Prostate gland (tissue), 1 donor: ENCODE data around the gene LRRN4.

Experiments
- POLR2A ChIP-seq: fragments of 450-650 bp; IDR thresholded peaks from one replicate; pipeline ENCODE4 v1.6.1; 2016; ENCODE audit warnings: antibody characterized with exemption, mild to moderate bottlenecking
- POLR2AphosphoS5 ChIP-seq: sonication (generic); formaldehyde crosslinking; IDR thresholded peaks from one replicate; pipeline ENCODE4 v1.6.1; 2017; ENCODE audit warnings: antibody characterized with exemption

DNA sequence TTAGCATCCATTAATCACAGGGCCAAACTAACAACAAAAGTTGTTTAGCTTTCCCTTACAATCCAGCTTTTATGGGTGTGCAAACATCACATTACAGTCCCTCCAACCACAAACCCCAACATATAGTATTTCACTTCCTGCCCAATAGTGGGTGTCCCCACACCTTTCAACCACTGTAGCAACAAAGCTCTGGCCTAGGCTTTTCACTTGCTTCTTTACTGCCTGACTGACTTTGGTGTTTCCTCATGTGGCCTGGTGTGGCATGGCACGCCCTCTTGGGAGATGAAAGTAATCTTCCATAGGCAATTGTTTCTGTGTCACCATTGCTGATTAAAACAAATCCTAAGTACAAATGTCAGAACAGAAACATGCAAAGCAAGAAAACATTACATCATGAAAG, 57.1 kb downstream of the LRRN4 start:
- TF ChIP-seq POLR2AphosphoS5 (peak; percentile 62), POLR2A (no peak)
